DND-41 (cell line): ENCODE results near the gene TMEM38B.

Experiments used
- CTCF ChIP-seq: IDR thresholded peaks from 2 replicates; pipeline ENCODE4 v1.5.1; 2012; ENCODE audit warnings: borderline replicate concordance, low read length, moderate library complexity, mild to moderate bottlenecking; ENCODE audit not compliant: poor library complexity, severe bottlenecking; ENCODE audit errors: extremely low read depth
- EZH2 ChIP-seq: IDR thresholded peaks from 3 replicates; pipeline ENCODE4 v1.6.1; 2012; ENCODE audit warnings: borderline replicate concordance, low read depth, mild to moderate bottlenecking, moderate library complexity, low read length, inconsistent platforms; ENCODE audit not compliant: severe bottlenecking

DNA sequence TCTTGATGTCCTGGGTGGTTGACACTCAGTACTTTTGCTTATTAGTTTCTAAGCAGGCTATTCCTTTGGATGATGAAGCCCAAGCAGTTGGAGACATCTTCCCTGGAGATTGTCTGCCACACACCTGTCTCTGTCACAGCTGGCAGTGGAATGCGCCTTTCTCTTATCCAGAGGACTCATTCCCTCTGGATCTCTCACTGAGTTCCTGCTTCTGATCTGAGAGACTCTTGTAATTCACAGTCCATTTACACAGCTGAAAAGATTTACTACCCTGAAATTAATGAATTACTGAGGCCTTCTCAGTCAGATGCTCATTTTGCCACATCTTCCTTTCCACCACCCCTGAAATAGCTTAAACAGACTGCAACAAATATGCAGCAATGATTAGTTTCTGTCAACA, 16.2 kb upstream of the TMEM38B start:
- TF ChIP-seq CTCF (no peak), EZH2 (no peak)
